Glomerular visceral epithelial cell (primary cell): ENCODE measurements around the gene MINAR1.

ENCODE experiments used
- DNase-seq: peaks from one replicate; pipeline ENCODE4 v3.0.0-alpha.2; 2016; ENCODE audit errors: extremely low spot score

Gene MINAR1

GRCh38 chr15:79432345-79433275 lies 474 bp downstream of the MINAR1 start:
- DNase-seq = no peak

GRCh38 chr15:79433276-79433990 lies 1.3 kb downstream of the MINAR1 start:
- no peak for DNase-seq

- DNase-seq = no peak
Measured at GRCh38 chr15:79434361-79434760, 2.2 kb downstream of the MINAR1 start.

GRCh38 chr15:79436037-79436780 lies 4.1 kb downstream of the MINAR1 start:
- no peak for DNase-seq

GRCh38 chr15:79437275-79438000 lies 5.3 kb downstream of the MINAR1 start:
- no peak for DNase-seq

GRCh38 chr15:79439236-79439635 lies 7.1 kb downstream of the MINAR1 start:
- DNase-seq = no peak

GRCh38 chr15:79440355-79440908 lies 8.3 kb downstream of the MINAR1 start:
- DNase-seq = no peak

- DNase-seq = no peak
Measured at GRCh38 chr15:79442911-79443310, 10.8 kb downstream of the MINAR1 start.

GRCh38 chr15:79447060-79447459 lies 14.9 kb downstream of the MINAR1 start:
- DNase-seq = no peak

- no peak for DNase-seq
Measured at GRCh38 chr15:79450648-79451047, 18.5 kb downstream of the MINAR1 start.

- DNase-seq = no peak
Measured at GRCh38 chr15:79451361-79451999, 19.3 kb downstream of the MINAR1 start.

- DNase-seq = no peak
Measured at GRCh38 chr15:79452244-79453051, 20.3 kb downstream of the MINAR1 start.

GRCh38 chr15:79453446-79453845 lies 21.3 kb downstream of the MINAR1 start:
- no peak for DNase-seq

- no peak for DNase-seq
Measured at GRCh38 chr15:79454063-79454462, 21.9 kb downstream of the MINAR1 start.

GRCh38 chr15:79455361-79455760 lies 23.2 kb downstream of the MINAR1 start:
- DNase-seq = no peak

GRCh38 chr15:79455943-79456342 lies 23.8 kb downstream of the MINAR1 start:
- DNase-seq = no peak

GRCh38 chr15:79458491-79458890 lies 26.4 kb downstream of the MINAR1 start:
- DNase-seq = no peak

GRCh38 chr15:79459666-79460065 lies 27.5 kb downstream of the MINAR1 start:
- no peak for DNase-seq

GRCh38 chr15:79463043-79463780 lies 31.1 kb downstream of the MINAR1 start:
- DNase-seq = no peak
